HCT116 (cell line): ENCODE data around the gene NCF4. TPM values are rescaled to one million over a fixed set of nuclear protein-coding genes. Genes with fewer than 3 reads are reported as not detected.

Experiments used
- ATAC-seq: fragments of 200-7000 bp; cut with Tn5 transposase; 2 replicates; pipeline ENCODE4 v1.9.1; 2020; ENCODE audit warnings: mild to moderate bottlenecking, moderate library complexity
- BruUV-seq: library from RNA; stranded (reverse); fragments of 400-500 nt; replicated peaks from 2 replicates; lab custom pipeline; 2021; lab: Mats Ljungman, UMichigan
- CTCF ChIA-PET: fragments of 300-600 bp; sonication (Branson Sonifier 250); formaldehyde crosslinking; loops from one replicate; lab custom pipeline; 2021; ENCODE audit warnings: antibody characterized with exemption; lab: Charles Lee
- POLR2A ChIA-PET: fragments of 300-600, 350-600 bp; sonication (Branson Sonifier 250); formaldehyde crosslinking; loops from one replicate; lab custom pipeline; 2021; ENCODE audit warnings: antibody characterized with exemption; lab: Charles Lee
- RAD21 ChIA-PET, 2 experiments: fragments of 300-600 bp; sonication (Branson Sonifier 250); formaldehyde crosslinking; loops; one replicate each; lab custom pipeline; 2023; ENCODE audit warnings: low total read pairs in 2 of 2; ENCODE audit not compliant: uncharacterized antibody in 2 of 2, unreplicated experiment in 2 of 2, low non-redundant PET in 1 of 2; lab: Charles Lee
- DNase-seq: peaks from one replicate; pipeline ENCODE4 v3.0.0-alpha.2; 2010; ENCODE audit warnings: low read depth, low spot score
- H2AFZ ChIP-seq: fragments of 200-600 bp; shearing (Covaris generic), sonication (generic); 2 replicates; pipeline ENCODE4 v1.6.1; 2017; ENCODE audit warnings: low read depth, mixed run types, mixed read lengths, antibody characterized with exemption, low read length; ENCODE audit not compliant: poor library complexity, severe bottlenecking
- H3K27ac ChIP-seq: 2 replicates; pipeline ENCODE4 v1.5.1; 2012; ENCODE audit warnings: low read depth, low read length
- H3K27me3 ChIP-seq: fragments of 200-600 bp; sonication (generic); 2 replicates; pipeline ENCODE4 v1.6.1; 2016; ENCODE audit warnings: mixed run types, low read length, mixed read lengths; ENCODE audit not compliant: insufficient read depth
- H3K36me3 ChIP-seq, 2 experiments: fragments of 200-500 bp in 1 of 2; fragments of 200-600 bp in 1 of 2; sonication (Bioruptor generic) in 1 of 2; sonication (generic) in 1 of 2; 2 replicates each; pipeline versions ENCODE4 v1.5.1 to v1.6.1; 2014 to 2016; ENCODE audit warnings: low read length in 2 of 2, inconsistent platforms in 1 of 2, mixed read lengths in 1 of 2, mixed run types in 1 of 2; ENCODE audit not compliant: insufficient read depth in 2 of 2, control insufficient read depth in 1 of 2
- H3K4me1 ChIP-seq, 2 experiments: fragments of 200-600 bp in 1 of 2; sonication (generic) in 1 of 2; 2 replicates each; pipeline versions ENCODE4 v1.5.1 to v1.6.1; 2012 to 2017; ENCODE audit warnings: low read length in 2 of 2, inconsistent platforms in 1 of 2, mild to moderate bottlenecking in 1 of 2, mixed read lengths in 1 of 2, mixed run types in 1 of 2, moderate library complexity in 1 of 2; ENCODE audit not compliant: insufficient read depth in 2 of 2, control insufficient read depth in 1 of 2
- H3K4me2 ChIP-seq: fragments of 200-600 bp; sonication (generic); 2 replicates; pipeline ENCODE4 v1.6.1; 2017; ENCODE audit warnings: mixed run types, low read length, mixed read lengths
- H3K4me3 ChIP-seq, 2 experiments: fragments of 200-600 bp in 1 of 2; sonication (generic) in 1 of 2; replicated peaks in 1 of 2; 2 replicates each; pipeline ENCODE4 v1.5.1; 2011 to 2016; ENCODE audit warnings: low read length in 2 of 2, control low read depth in 1 of 2, low read depth in 1 of 2, mild to moderate bottlenecking in 1 of 2, mixed read lengths in 1 of 2, mixed run types in 1 of 2
- H3K79me2 ChIP-seq: fragments of 200-600 bp; sonication (generic); 2 replicates; pipeline ENCODE4 v1.6.1; 2017; ENCODE audit warnings: mild to moderate bottlenecking, mixed run types, low read length, moderate library complexity, mixed read lengths; ENCODE audit not compliant: insufficient read depth
- H3K9ac ChIP-seq: fragments of 200-600 bp; sonication (generic); 2 replicates; pipeline ENCODE4 v1.6.1; 2016; ENCODE audit warnings: low read length, mixed read lengths
- H3K9me2 ChIP-seq: fragments of 200-600 bp; sonication (generic), shearing (Covaris generic); 2 replicates; pipeline ENCODE4 v1.6.1; 2017; ENCODE audit warnings: mixed run types, mild to moderate bottlenecking, moderate library complexity; ENCODE audit not compliant: insufficient read depth
- H3K9me3 ChIP-seq, 2 experiments: fragments of 200-500 bp in 1 of 2; fragments of 200-600 bp in 1 of 2; sonication (Bioruptor generic) in 1 of 2; sonication (generic) in 1 of 2; 2 replicates each; pipeline ENCODE4 v1.6.1; 2014 to 2017; ENCODE audit warnings: low read length in 2 of 2, mixed read lengths in 2 of 2, inconsistent platforms in 1 of 2, low read depth in 1 of 2, mild to moderate bottlenecking in 1 of 2, mixed run types in 1 of 2, moderate library complexity in 1 of 2; ENCODE audit not compliant: control insufficient read depth in 1 of 2, insufficient read depth in 1 of 2
- H4K20me1 ChIP-seq: fragments of 200-600 bp; sonication (generic), shearing (Covaris generic); 2 replicates; pipeline ENCODE4 v1.6.1; 2017; ENCODE audit warnings: mixed run types, mild to moderate bottlenecking, moderate library complexity; ENCODE audit not compliant: insufficient read depth
- CBX3 ChIP-seq: IDR thresholded peaks from 2 replicates; pipeline ENCODE4 v1.6.1; 2012; ENCODE audit warnings: low read depth
- CEBPB ChIP-seq: IDR thresholded peaks from 2 replicates; pipeline ENCODE4 v1.6.1; 2012; ENCODE audit warnings: low read depth
- CTCF ChIP-seq, 3 experiments: fragments of 200-600 bp in 1 of 3; sonication (generic) in 1 of 3; IDR thresholded peaks in 2 of 3; conservative IDR thresholded peaks in 1 of 3; 2 replicates each; pipeline ENCODE4 v1.5.1; 2012 to 2017; ENCODE audit warnings: low read depth in 2 of 3, low read length in 2 of 3, antibody characterized with exemption in 1 of 3, borderline replicate concordance in 1 of 3, control low read depth in 1 of 3, mild to moderate bottlenecking in 1 of 3, mixed read lengths in 1 of 3, mixed run types in 1 of 3, moderate library complexity in 1 of 3; ENCODE audit not compliant: insufficient read depth in 1 of 3
- ELF1 ChIP-seq: IDR thresholded peaks from 2 replicates; pipeline ENCODE4 v1.6.1; 2012; ENCODE audit warnings: low read depth, borderline replicate concordance
- FOSL1 ChIP-seq: IDR thresholded peaks from 2 replicates; pipeline ENCODE4 v1.6.1; 2012; ENCODE audit warnings: low read depth
- JUND ChIP-seq: IDR thresholded peaks from 2 replicates; pipeline ENCODE4 v1.6.1; 2012
- POLR2A ChIP-seq: IDR thresholded peaks from 2 replicates; pipeline ENCODE4 v1.7.0; 2011; ENCODE audit warnings: borderline replicate concordance; ENCODE audit not compliant: insufficient read depth, insufficient read length; ENCODE audit errors: extremely low read depth
- SIN3A ChIP-seq: IDR thresholded peaks from 2 replicates; pipeline ENCODE4 v1.6.1; 2012; ENCODE audit warnings: low read depth
- SRF ChIP-seq: IDR thresholded peaks from 2 replicates; pipeline ENCODE4 v1.6.1; 2012; ENCODE audit warnings: low read depth
- YY1 ChIP-seq: IDR thresholded peaks from 2 replicates; pipeline ENCODE4 v1.6.1; 2011; ENCODE audit warnings: low read length, low read depth, moderate library complexity, mild to moderate bottlenecking; ENCODE audit not compliant: insufficient replicate concordance; ENCODE audit errors: extremely low read depth
- ZBTB33 ChIP-seq: IDR thresholded peaks from 2 replicates; pipeline ENCODE4 v1.6.1; 2011; ENCODE audit warnings: mild to moderate bottlenecking, low read length, moderate library complexity; ENCODE audit not compliant: insufficient replicate concordance; ENCODE audit errors: extremely low read depth
- intact Hi-C: fragments of 100-400 bp; cut with micrococcal nuclease; formaldehyde crosslinking; loops from 2 replicates; pipeline ENCODE4 v1.10.0; 2022
- total RNA-seq: library from RNA; stranded (reverse); gene quantifications from one replicate; pipeline ENCODE4 v1.2.1, GENCODE V29; 2021; ENCODE audit not compliant: unreplicated experiment
- TF ChIP-seq, protein P1 (sequence below): IDR thresholded peaks from 2 replicates; pipeline ENCODE4 v1.6.1; 2012; ENCODE audit warnings: low read depth

Gene NCF4
- total RNA-seq, 1 experiment from 2014 or later: 0.37 TPM

DNA sequence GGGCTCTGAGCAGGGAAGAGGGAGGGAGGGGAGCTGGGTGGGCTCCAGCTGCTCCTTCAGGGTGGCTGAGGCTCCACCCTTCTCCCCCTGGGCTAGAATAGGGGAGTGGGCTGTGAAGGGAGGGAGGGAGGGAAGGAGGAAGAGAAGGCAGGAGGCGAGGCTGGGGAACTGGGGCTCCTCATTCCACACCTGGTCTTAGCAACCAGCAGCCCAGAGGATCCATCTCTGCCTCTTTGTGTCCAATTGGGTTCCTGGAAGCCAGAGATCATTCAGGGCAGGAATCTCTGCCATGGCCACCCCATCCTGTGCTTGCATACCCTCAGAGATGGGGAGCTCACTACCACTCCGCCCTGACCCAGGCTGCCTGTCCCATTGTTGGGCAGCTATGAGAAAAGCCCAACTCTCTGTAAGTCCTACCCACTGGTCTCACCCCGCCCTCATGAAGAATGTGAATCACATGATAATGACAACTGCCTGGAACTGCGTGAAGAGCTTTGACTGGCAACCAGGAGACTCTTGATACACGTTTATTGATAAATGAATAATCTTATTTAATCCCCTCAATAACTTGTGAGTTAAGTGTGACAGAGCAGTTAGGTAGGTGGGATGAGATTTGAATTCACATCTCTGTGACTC, 7.9 kb downstream of the NCF4 start:
- ATAC-seq (no peak), DNase-seq (no peak)
- Histone ChIP-seq H3K4me2 (no peak overlapping the region), H3K79me2 (no peaks in the 10 kb centered on the region), H3K9ac (no peak overlapping the region)
- TF ChIP-seq CEBPB: no peak
- TF ChIP-seq CTCF (IDR thresholded peaks at IDR 0.05 in 2 of 3, conservative IDR thresholded peaks at IDR 0.05 in 1 of 3; ENCODE audit: borderline replicate concordance in 1 of 3, insufficient read depth in 1 of 3, low read depth in 2 of 3, low read length in 2 of 3): no peak
- no peak for TF ChIP-seq FOSL1
- no peak for TF ChIP-seq CBX3
- no peak for TF ChIP-seq SIN3A
- TF ChIP-seq POLR2A: no peak
- no peak for TF ChIP-seq ZBTB33
- TF ChIP-seq YY1: no peak
- no peak for TF ChIP-seq ELF1
- TF ChIP-seq JUND: no peak
- TF ChIP-seq SRF: no peak
- TF ChIP-seq, protein P1, sequence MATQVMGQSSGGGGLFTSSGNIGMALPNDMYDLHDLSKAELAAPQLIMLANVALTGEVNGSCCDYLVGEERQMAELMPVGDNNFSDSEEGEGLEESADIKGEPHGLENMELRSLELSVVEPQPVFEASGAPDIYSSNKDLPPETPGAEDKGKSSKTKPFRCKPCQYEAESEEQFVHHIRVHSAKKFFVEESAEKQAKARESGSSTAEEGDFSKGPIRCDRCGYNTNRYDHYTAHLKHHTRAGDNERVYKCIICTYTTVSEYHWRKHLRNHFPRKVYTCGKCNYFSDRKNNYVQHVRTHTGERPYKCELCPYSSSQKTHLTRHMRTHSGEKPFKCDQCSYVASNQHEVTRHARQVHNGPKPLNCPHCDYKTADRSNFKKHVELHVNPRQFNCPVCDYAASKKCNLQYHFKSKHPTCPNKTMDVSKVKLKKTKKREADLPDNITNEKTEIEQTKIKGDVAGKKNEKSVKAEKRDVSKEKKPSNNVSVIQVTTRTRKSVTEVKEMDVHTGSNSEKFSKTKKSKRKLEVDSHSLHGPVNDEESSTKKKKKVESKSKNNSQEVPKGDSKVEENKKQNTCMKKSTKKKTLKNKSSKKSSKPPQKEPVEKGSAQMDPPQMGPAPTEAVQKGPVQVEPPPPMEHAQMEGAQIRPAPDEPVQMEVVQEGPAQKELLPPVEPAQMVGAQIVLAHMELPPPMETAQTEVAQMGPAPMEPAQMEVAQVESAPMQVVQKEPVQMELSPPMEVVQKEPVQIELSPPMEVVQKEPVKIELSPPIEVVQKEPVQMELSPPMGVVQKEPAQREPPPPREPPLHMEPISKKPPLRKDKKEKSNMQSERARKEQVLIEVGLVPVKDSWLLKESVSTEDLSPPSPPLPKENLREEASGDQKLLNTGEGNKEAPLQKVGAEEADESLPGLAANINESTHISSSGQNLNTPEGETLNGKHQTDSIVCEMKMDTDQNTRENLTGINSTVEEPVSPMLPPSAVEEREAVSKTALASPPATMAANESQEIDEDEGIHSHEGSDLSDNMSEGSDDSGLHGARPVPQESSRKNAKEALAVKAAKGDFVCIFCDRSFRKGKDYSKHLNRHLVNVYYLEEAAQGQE: no peak
- TF ChIP-seq, all 23 proteins: peak for 0
- BruUV-seq: no TSS peak
- RAD21 ChIA-PET: no interaction called here
- Histone ChIP-seq H3K36me3 (no peaks in the 10 kb centered on the region), H2AFZ (no peak overlapping the region), H3K27me3 (peaks cover 10% of the 10 kb centered on the region; the same call in 1 of the 2 replicates), H3K4me1 (peaks cover 19 to 42% of the 10 kb centered on the region in 2 experiments; a peak in 3 of 4 replicates), H3K27ac (no peak overlapping the region), H3K9me3 (no peaks in the 10 kb centered on the region), H3K9me2 (no peaks in the 10 kb centered on the region), H4K20me1 (no peaks in the 10 kb centered on the region), H3K4me3 (no peak overlapping the region)
- POLR2A ChIA-PET: no interaction called here
- intact Hi-C loops: no loop called here
- CTCF ChIA-PET: interaction anchor here (6.9 kb wide), 1 partner anchor 13 kb away, joined by 40 read pairs; no protein-coding TSS in a partner anchor
